LNCaP clone FGC (cell line): Measurements from ENCODE around the gene MEOX1.

Source experiments
- DNase-seq: peaks from one replicate; pipeline ENCODE4 v3.0.0-alpha.2; 2011; ENCODE audit warnings: low read depth
- H3K4me3 ChIP-seq: 2 replicates; pipeline ENCODE4 v1.5.1; 2011; ENCODE audit warnings: mild to moderate bottlenecking, low read depth, low read length, control low read depth
- CTCF ChIP-seq: IDR thresholded peaks from 2 replicates; pipeline ENCODE4 v1.5.1; 2012; ENCODE audit warnings: mild to moderate bottlenecking; ENCODE audit not compliant: control insufficient read depth, insufficient read depth; ENCODE audit errors: extremely low read depth

The MEOX1 gene

GRCh38 chr17:43620581-43620980 is 41.1 kb downstream of the MEOX1 start:
- no peak for DNase-seq
- H3K4me3 ChIP-seq: no peak overlapping the region
- TF ChIP-seq CTCF: no peak

DNA sequence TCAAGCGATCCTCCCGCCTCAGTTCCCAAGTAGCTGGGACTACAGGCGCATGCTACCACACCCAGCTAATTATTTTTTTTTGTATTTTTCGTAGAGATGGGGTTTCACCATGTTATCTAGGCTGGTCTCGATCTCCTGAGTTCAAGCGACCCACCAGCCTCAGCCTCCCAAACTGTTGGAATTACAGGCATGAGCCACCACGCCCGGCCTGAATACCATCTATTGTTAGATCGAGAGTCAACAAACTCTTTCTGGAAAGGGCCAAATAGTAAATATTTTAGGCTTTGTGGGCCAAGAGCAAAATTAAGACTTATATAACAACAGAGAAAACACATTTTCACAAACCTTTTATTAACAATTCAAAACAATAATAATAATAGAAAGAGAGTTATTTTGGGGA is 41.6 kb downstream of the MEOX1 start:
- DNase-seq: no peak
- no peak for TF ChIP-seq CTCF

GRCh38 chr17:43619705-43620104 is 42.0 kb downstream of the MEOX1 start:
- TF ChIP-seq CTCF: no peak
- no peak for DNase-seq
- H3K4me3 ChIP-seq: no peak overlapping the region

More for the DNA sequence above, 41.6 kb downstream of the MEOX1 start:
- H3K4me3 ChIP-seq: no peak overlapping the region

DNA sequence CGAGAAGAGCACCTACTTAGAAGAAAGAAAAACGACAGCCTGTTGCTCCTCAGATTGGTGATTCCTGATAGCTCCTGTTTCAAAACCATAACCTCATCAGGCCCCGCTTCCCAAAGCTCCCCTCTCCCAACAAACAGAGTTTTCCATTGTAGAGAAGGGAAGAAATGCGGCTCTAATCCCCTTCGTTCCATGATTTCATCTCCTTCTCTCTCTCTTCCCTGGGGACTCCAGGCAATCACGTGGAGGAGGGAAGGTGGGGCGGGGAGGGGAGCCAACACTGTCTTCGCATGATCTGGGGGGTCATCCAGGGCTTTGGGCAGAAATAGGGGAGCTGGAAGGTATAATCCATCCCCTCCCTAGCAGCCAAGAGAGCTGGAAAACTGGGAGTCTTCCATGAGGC is 43.4 kb downstream of the MEOX1 start:
- no peak overlapping the region for H3K4me3 ChIP-seq

DNA sequence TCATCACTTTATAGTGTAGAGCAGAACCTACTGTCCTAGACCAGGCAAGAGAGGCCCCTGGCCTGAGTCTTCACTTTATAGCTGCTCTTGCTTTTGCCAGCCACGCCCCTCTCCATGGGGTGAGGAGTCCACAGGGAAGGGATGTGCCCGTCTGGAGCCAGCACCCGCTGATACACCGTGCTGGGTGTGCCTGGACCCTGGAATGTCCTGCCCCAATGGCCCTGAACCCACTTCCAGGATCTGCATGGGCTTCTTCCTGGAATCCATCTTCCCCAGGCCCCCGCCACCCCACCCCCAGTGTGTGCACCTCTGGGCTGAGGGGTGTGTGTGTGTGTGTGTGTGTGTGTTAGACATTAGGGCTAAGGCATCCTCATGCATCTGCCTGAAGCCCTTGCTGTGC is 44.9 kb downstream of the MEOX1 start:
- no peak for DNase-seq
- H3K4me3 ChIP-seq: no peak overlapping the region
- no peak for TF ChIP-seq CTCF

More for the DNA sequence above, 43.4 kb downstream of the MEOX1 start:
- DNase-seq: no peak
- no peak for TF ChIP-seq CTCF

DNA sequence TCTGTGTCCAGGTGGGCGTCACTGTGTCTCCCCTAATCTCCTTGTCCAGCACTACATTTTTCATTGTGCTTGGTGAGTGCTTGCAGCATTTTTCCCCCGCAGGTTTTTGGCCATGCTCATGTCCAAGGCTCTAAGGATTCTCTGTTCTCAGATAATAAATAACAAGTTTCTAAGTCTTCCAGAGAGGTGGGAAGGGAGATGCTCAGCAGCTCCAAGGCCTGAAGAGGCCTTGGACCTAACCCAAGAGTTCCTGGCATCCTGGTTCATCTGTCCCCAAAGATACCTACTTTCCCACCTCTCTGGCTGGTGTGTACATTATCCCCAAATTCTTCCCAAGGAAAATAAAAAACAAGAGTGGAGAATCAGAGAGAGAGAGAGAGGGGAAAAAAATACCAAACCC is 45.3 kb downstream of the MEOX1 start:
- no peak for TF ChIP-seq CTCF
- DNase-seq: no peak
- no peak overlapping the region for H3K4me3 ChIP-seq

- no peak overlapping the region for H3K4me3 ChIP-seq
- no peak for TF ChIP-seq CTCF
- DNase-seq: no peak
Observed at GRCh38 chr17:43616029-43616351, 45.7 kb downstream of the MEOX1 start.
